ENCODE results near the gene KCNJ1. TPM values are rescaled to one million over a fixed set of nuclear protein-coding genes. Genes with fewer than 3 reads are reported as not detected.

The KCNJ1 gene
- total RNA-seq, 1 donor, result not detected

Other genes with a start within 250 kb of the KCNJ1 start
- 23.5 and 23.9 TPM in 2 replicates for gene FLI1, start 173.2 kb downstream of the KCNJ1 start, total RNA-seq
- 0.29 and 0.36 TPM in 2 replicates for gene KCNJ5, start 24.1 kb upstream of the KCNJ1 start, total RNA-seq
- under 0.01 TPM in 1 of 2 replicates, not detected in the other for gene TP53AIP1, start 75.6 kb upstream of the KCNJ1 start, total RNA-seq